C4-2B (cell line): ENCODE measurements around the gene ATP6V1A.

ENCODE experiments used
- CTCF ChIP-seq: fragments of 450-650 bp; conservative IDR thresholded peaks from 2 replicates; pipeline ENCODE4 v1.5.1; 2017; ENCODE audit warnings: mild to moderate bottlenecking
- ZFX ChIP-seq: fragments of 450-650 bp; IDR thresholded peaks from 2 replicates; pipeline ENCODE4 v1.6.1; 2017

GRCh38 chr3:113834983-113835382 lies 88.1 kb downstream of the ATP6V1A start:
- TF ChIP-seq CTCF = no peak
- TF ChIP-seq ZFX = no peak
